Spleen (tissue), 7 donors: ENCODE data around the gene CRYBA1.
"Not testable (repeated sequence)": the region's sequence is repeated elsewhere in the genome, so short reads cannot be mapped to it uniquely, and the experiment has no call there.

Experiments
- CTCF ChIP-seq, 11 experiments: fragments of 200-600 bp in 7 of 11; fragments of 450-650 bp in 4 of 11; sonication (generic) in 4 of 11; IDR thresholded peaks in 8 of 11; conservative IDR thresholded peaks in 3 of 11; 1 replicate in 7 of 11; 2 replicates in 4 of 11; pipeline versions ENCODE4 v1.4.0 to v1.8.0; 2016 to 2021; ENCODE audit warnings: antibody characterized with exemption in 11 of 11, inconsistent platforms in 4 of 11, mild to moderate bottlenecking in 1 of 11
- POLR2A ChIP-seq, 3 donors: fragments of 450-650 bp; IDR thresholded peaks; one replicate each; pipeline ENCODE4 v1.5.1; 2017; ENCODE audit warnings: antibody characterized with exemption in 3 of 3, mild to moderate bottlenecking in 1 of 3
- POLR2AphosphoS5 ChIP-seq, 3 donors: sonication (generic); formaldehyde crosslinking; IDR thresholded peaks; one replicate each; pipeline ENCODE4 v1.5.1; 2017; ENCODE audit warnings: antibody characterized with exemption in 3 of 3
- donor health status: DM: no; HTN: no; CAD: no; lungs with moderate emphysema.
- donor health status: DM: no; HTN: no; CAD: no.
- donor health status: DM: no; HTN: no; CAD: no.

GRCh38 chr17:29221338-29221737 is 25.3 kb upstream of the CRYBA1 start:
- not testable (repeated sequence) for TF ChIP-seq CTCF (IDR thresholded peaks at IDR 0.05 in 8 of 11, conservative IDR thresholded peaks at IDR 0.05 in 3 of 11); POLR2AphosphoS5 (IDR thresholded peaks at IDR 0.05); POLR2A (IDR thresholded peaks at IDR 0.05)
